Measurements from ENCODE around the gene KLK1.

The KLK1 gene

DNA sequence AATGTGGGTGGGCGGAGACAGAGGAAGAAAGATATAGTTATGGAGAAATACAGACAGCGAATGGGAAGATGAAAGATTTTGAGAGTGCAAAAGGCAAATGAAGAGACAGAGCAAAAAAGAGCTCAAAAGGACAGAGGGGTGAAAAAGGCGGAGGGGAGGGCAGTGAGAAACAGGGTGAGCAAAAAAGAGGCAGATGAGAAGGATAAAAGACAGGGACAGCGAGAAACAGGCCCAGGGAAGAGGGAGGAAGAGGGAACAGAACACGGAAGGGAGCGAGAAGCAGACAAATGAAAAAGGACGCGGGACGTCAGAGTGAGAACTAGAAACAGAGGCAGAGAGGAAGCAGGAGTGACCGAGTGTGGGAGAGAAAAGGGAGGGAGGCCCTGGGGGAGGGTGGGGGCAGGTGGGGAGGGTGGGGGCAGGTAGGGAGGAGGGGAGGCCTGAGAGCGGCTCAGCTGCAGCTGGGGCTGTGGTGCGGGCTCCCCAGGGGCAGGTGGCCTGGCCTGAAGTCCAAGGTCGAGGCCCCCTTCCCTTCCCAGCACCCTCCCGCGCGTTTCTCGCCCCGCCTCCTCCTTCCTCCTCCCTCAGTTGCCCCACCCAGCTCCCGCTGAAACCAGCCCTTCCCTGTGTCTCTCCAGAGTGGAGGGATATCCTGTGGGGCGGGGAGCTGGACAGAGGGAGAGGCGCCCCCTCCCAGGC lies 2.9 kb downstream of the KLK1 start:
- no peak for DNase-seq (ENCODE audit: extremely low read depth, low read depth)
- TF ChIP-seq, protein P1, sequence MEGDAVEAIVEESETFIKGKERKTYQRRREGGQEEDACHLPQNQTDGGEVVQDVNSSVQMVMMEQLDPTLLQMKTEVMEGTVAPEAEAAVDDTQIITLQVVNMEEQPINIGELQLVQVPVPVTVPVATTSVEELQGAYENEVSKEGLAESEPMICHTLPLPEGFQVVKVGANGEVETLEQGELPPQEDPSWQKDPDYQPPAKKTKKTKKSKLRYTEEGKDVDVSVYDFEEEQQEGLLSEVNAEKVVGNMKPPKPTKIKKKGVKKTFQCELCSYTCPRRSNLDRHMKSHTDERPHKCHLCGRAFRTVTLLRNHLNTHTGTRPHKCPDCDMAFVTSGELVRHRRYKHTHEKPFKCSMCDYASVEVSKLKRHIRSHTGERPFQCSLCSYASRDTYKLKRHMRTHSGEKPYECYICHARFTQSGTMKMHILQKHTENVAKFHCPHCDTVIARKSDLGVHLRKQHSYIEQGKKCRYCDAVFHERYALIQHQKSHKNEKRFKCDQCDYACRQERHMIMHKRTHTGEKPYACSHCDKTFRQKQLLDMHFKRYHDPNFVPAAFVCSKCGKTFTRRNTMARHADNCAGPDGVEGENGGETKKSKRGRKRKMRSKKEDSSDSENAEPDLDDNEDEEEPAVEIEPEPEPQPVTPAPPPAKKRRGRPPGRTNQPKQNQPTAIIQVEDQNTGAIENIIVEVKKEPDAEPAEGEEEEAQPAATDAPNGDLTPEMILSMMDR (IDR thresholded peaks at IDR 0.05; ENCODE audit: low read depth, low read length): no peak

DNA sequence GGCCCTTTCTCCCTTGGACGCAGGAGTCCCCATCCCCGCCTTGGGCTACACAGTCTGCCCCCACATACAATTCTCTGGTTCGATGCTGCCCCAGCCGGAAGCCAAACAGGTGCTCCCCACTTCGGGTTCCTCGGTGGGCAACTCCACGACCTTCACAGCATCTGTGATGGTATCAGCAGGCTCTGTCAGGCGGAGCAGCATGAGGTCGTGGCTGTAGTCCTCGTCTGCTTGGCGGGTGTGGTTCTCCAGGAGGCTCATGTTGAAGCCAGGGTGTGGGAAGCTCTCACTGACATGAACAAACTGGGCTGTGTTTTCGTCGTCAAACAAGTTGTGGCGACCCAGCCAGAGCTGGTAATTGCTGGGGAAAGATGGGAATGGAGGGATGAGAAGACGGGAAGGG lies 3.5 kb downstream of the KLK1 start:
- DNase-seq (ENCODE audit: extremely low read depth, low read depth): no peak
- TF ChIP-seq, protein P1 (IDR thresholded peaks at IDR 0.05; ENCODE audit: low read depth, low read length): no peak

DNA sequence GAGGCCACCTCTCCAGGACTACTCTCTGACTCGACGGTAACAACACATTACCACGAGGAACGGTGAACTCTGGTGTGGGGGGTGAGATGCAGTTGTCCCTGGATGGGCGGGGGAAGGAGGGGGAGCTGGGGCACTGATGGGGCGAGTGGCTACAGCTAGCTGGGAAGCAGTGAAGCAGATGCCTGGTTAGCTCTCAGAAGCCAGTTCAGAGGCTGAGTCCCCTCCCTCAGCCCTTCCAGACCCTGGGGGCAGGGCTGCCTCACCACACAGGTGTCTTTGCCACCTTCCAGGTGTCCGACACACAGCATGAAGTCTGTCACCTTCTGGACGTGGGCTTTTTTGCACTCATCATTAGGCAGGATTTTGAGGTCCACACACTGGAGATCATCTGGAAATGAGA lies 4.0 kb downstream of the KLK1 start:
- TF ChIP-seq, protein P1 (IDR thresholded peaks at IDR 0.05; ENCODE audit: low read depth, low read length): no peak
- DNase-seq (ENCODE audit: extremely low read depth, low read depth): no peak

DNA sequence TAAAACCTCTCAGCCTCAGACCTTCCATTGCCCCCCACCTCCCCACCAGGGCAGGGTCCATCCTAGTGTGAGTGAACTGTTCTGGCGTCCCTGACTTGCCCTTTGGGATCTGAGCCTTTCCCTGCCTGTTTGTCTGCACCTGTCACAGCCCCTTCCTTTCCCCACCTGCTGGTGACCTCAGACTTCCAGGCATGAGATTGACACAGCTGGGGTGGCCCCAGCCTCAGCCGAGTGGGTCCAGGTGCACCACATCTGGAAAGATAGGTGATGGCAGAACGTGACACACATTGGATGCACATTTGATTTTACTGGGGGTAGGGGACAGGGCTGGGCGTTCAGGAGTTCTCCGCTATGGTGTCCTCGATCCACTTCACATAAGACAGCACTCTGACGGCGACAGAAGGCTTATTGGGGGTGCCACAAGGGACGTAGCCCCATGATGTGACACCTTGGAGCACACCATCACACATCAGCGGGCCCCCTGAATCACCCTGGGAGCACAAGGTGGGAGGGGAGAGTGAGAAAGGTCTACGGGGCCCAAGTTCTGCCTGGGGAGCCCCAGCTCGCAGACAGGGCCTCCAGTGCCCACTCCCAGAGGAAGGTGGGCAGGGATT lies 4.6 kb downstream of the KLK1 start:
- no peak for DNase-seq (ENCODE audit: extremely low read depth, low read depth)
- TF ChIP-seq, protein P1 (IDR thresholded peaks at IDR 0.05; ENCODE audit: low read depth, low read length): no peak

DNA sequence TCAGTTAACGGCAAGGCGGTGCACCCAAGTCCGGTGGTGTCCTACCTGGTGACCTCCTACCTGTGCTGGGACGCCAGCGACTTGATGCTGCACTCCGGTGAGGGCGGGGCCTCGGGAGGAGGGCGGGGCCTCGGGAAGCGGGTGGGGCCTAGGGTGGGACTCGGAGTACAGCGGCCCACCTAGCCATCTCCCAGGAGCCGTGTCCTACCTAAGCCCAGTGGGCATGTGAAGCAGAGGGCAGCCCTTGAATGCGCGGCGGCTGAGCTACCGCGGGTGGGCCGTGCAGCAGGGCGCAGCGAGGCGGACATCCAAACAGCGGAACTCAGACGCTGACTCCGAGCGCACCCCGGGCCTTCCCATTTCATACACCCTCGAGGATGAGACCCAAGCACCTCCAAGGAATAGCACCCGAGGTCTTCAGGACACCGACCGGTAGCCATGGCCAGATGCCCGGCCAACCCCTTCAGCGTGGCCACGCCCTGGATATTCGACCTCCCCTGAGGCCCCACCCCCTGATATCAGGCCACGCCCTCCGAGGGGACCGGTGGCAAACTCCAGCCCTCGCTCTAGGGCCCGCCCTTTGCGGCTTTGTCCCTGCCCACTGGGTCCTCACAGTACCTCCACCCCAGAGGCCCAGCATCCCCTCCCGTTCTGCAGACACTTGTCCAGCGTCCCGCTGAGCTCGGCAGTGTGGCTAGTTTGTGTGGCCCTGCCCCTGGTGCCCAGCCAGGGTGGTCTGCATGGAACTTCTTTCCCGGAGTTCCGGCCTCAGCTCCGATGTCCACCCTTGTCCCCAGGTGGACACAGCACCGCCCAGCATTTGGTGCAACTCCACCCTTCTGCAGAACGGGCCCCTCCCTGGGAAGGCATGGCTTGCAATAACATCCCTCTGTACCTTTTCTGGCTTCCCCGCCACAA lies 5.4 kb downstream of the KLK1 start:
- TF ChIP-seq, protein P1 (IDR thresholded peaks at IDR 0.05; ENCODE audit: low read depth, low read length): no peak
- DNase-seq (ENCODE audit: extremely low read depth, low read depth): no peak

DNA sequence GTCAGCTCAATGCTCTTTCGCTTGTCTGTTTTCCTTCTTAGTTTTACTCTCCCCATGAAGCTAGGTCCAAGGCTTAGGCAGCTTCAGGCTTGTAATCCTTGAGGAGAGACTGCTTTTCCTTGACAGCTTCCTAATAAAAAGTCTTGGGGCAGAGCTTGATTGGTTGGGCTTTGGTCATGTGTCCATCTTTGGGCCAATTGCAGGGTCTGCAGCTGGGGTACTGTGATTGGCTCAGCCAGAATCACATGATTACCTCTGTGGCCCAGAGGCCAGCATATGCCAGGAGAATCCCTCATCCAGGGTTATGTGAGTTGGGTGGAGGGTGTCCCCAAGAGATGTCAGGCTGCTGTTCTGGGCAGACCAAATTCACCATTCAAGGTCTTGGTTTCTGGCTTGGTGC lies 8.1 kb downstream of the KLK1 start:
- no peak for DNase-seq (ENCODE audit: extremely low read depth, low read depth)
- TF ChIP-seq, protein P1 (IDR thresholded peaks at IDR 0.05; ENCODE audit: low read depth, low read length): no peak

DNA sequence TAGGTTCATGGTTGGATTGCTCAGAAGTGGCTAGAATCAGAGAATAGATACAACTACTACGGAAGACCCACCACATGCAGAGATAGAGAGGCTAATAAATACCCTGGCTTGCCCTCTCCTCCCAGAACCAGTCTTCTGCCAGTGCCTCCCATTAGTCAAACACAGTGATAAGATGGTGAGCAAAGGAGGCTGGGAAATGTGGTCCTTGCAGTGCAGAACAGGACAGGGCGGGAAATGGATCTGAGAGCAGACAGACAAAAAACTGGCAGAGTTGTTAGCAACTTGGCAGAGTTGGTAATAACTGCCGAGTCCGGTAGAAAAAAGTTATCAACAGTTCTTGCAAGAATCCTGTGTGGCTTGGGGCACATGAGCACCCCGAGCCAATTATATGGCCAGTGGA lies 8.7 kb downstream of the KLK1 start:
- TF ChIP-seq, protein P1 (IDR thresholded peaks at IDR 0.05; ENCODE audit: low read depth, low read length): no peak
- no peak for DNase-seq (ENCODE audit: extremely low read depth, low read depth)
